ENCODE measurements around the gene FAM20B.

Gene FAM20B

GRCh38 chr1:179104611-179105250 is 79.0 kb downstream of the FAM20B start:
- H3K4me3 ChIP-seq (ENCODE audit: low read depth, low read length) = no peak overlapping the region
- TF ChIP-seq CTCF (IDR thresholded peaks at IDR 0.05; ENCODE audit: low read depth, low read length, missing control alignments) = no peak
- DNase-seq (ENCODE audit: low read depth) = no peak

GRCh38 chr1:179105393-179105792 is 79.7 kb downstream of the FAM20B start:
- H3K4me3 ChIP-seq (ENCODE audit: low read depth, low read length) = no peak overlapping the region
- DNase-seq (ENCODE audit: low read depth) = no peak
- TF ChIP-seq CTCF (IDR thresholded peaks at IDR 0.05; ENCODE audit: low read depth, low read length, missing control alignments) = peak; percentile 55

GRCh38 chr1:179107706-179108629 is 82.3 kb downstream of the FAM20B start:
- no peak for DNase-seq (ENCODE audit: low read depth)
- H3K4me3 ChIP-seq (ENCODE audit: low read depth, low read length) = no peak overlapping the region
- no peak for TF ChIP-seq CTCF (IDR thresholded peaks at IDR 0.05; ENCODE audit: low read depth, low read length, missing control alignments)

GRCh38 chr1:179108644-179109043 is 83.0 kb downstream of the FAM20B start:
- no peak overlapping the region for H3K4me3 ChIP-seq (ENCODE audit: low read depth, low read length)
- TF ChIP-seq CTCF (IDR thresholded peaks at IDR 0.05; ENCODE audit: low read depth, low read length, missing control alignments) = no peak
- DNase-seq (ENCODE audit: low read depth) = no peak

- H3K4me3 ChIP-seq (ENCODE audit: low read depth, low read length) = no peak overlapping the region
Observed at GRCh38 chr1:179115181-179115580, 89.5 kb downstream of the FAM20B start.

GRCh38 chr1:179119513-179119912 is 93.8 kb downstream of the FAM20B start:
- no peak for DNase-seq (ENCODE audit: low read depth)
- no peak for TF ChIP-seq CTCF (IDR thresholded peaks at IDR 0.05; ENCODE audit: low read depth, low read length, missing control alignments)
- no peak overlapping the region for H3K4me3 ChIP-seq (ENCODE audit: low read depth, low read length)

More at GRCh38 chr1:179115181-179115580, 89.5 kb downstream of the FAM20B start:
- no peak for TF ChIP-seq CTCF (IDR thresholded peaks at IDR 0.05; ENCODE audit: low read depth, low read length, missing control alignments)
- no peak for DNase-seq (ENCODE audit: low read depth)
